Mucosa of descending colon (tissue), 3 donors: ENCODE measurements around the gene FIGN. TPM values are rescaled to one million over a fixed set of nuclear protein-coding genes. Genes with fewer than 3 reads are reported as not detected.

ENCODE experiments used
- ATAC-seq: fragments of 200-7000 bp; cut with Tn5 transposase; one replicate; pipeline ENCODE4 v1.9.1; 2020; ENCODE audit warnings: mild to moderate bottlenecking, moderate library complexity
- DNase-seq, 3 donors: peaks; one replicate each; pipeline ENCODE4 v3.0.0-alpha.2; 2020
- H3K36me3 ChIP-seq: fragments of 200-600 bp; one replicate; pipeline ENCODE4 v1.8.0; 2021; ENCODE audit warnings: low read depth, mild to moderate bottlenecking
- H3K4me1 ChIP-seq: fragments of 200-600 bp; one replicate; pipeline ENCODE4 v1.8.0; 2021; ENCODE audit warnings: low read depth, mild to moderate bottlenecking
- H3K4me3 ChIP-seq: fragments of 200-600 bp; one replicate; pipeline ENCODE4 v1.8.0; 2021; ENCODE audit warnings: mild to moderate bottlenecking
- H3K9me3 ChIP-seq: fragments of 200-600 bp; one replicate; pipeline ENCODE4 v1.8.0; 2021; ENCODE audit warnings: mild to moderate bottlenecking
- CTCF ChIP-seq: fragments of 200-600 bp; IDR thresholded peaks from one replicate; pipeline ENCODE4 v1.8.0; 2022; ENCODE audit warnings: antibody characterized with exemption, mild to moderate bottlenecking
- intact Hi-C, 2 donors: fragments of 100-400 bp; cut with DNase I in 1 of 2; cut with micrococcal nuclease in 1 of 2; formaldehyde crosslinking; loops; one replicate each; pipeline versions ENCODE4 v1.11.0 to v1.11.1; 2022; cut with DNase I, micrococcal nuclease
- total RNA-seq, 3 donors: library from RNA; stranded (reverse); fragmentation: NEBNext Ultra II Directional in 2 of 3; extraction: Animal tissue kit (Norgen Biotek cat#: 25700) in 2 of 3; gene quantifications; one replicate each; pipeline versions ENCODE4 v1.2.1 to v1.2.4, GENCODE V29; 2021 to 2023
- donor health status: DM: no; HTN: no; CAD: no; lungs with moderate emphysema.
- donor health status: DM: no; HTN: no; CAD: no.
- donor health status: DM: no; HTN: yes; CAD: no.

FIGN gene
- total RNA-seq, 3 donors from 2014 or later, result 0.84 to 4.1 (median 1.4) TPM

GRCh38 chr2:163764566-163764965, 28.8 kb upstream of the FIGN start:
- no peaks in the 10 kb centered on the region for H3K9me3 ChIP-seq
- no peak for DNase-seq
- ATAC-seq, result no peak
- no peak overlapping the region for H3K4me3 ChIP-seq
- TF ChIP-seq CTCF, result no peak
- H3K4me1 ChIP-seq, result no peaks in the 10 kb centered on the region
- intact Hi-C loops, result no loop called here
- no peaks in the 10 kb centered on the region for H3K36me3 ChIP-seq

- no peak for DNase-seq
- Histone ChIP-seq H3K9me3 (no peaks in the 10 kb centered on the region), H3K4me3 (no peak overlapping the region), H3K4me1 (no peaks in the 10 kb centered on the region), H3K36me3 (no peaks in the 10 kb centered on the region)
- TF ChIP-seq CTCF, result no peak
- ATAC-seq, result no peak
- intact Hi-C loops, result no loop called here
Measured at GRCh38 chr2:163759013-163759412, 23.2 kb upstream of the FIGN start.

- no peak overlapping the region for H3K4me3 ChIP-seq
- H3K36me3 ChIP-seq, result no peaks in the 10 kb centered on the region
- intact Hi-C loops, result no loop called here
- H3K4me1 ChIP-seq, result no peaks in the 10 kb centered on the region
- TF ChIP-seq CTCF, result no peak
- no peaks in the 10 kb centered on the region for H3K9me3 ChIP-seq
- DNase-seq (no peak), ATAC-seq (no peak)
Measured at GRCh38 chr2:163757814-163758213, 22.0 kb upstream of the FIGN start.

GRCh38 chr2:163756588-163756987, 20.8 kb upstream of the FIGN start:
- TF ChIP-seq CTCF, result no peak
- intact Hi-C loops, result no loop called here
- DNase-seq (no peak), ATAC-seq (no peak)
- no peaks in the 10 kb centered on the region for H3K4me1 ChIP-seq
- H3K9me3 ChIP-seq, result no peaks in the 10 kb centered on the region
- no peak overlapping the region for H3K4me3 ChIP-seq
- H3K36me3 ChIP-seq, result no peaks in the 10 kb centered on the region

GRCh38 chr2:163755366-163755765, 19.6 kb upstream of the FIGN start:
- DNase-seq, result no peak
- no peak for ATAC-seq
- no peaks in the 10 kb centered on the region for H3K9me3 ChIP-seq
- no peak overlapping the region for H3K4me3 ChIP-seq
- no peak for TF ChIP-seq CTCF
- no peaks in the 10 kb centered on the region for H3K36me3 ChIP-seq
- no peaks in the 10 kb centered on the region for H3K4me1 ChIP-seq
- intact Hi-C loops, result no loop called here

- Histone ChIP-seq H3K9me3 (no peaks in the 10 kb centered on the region), H3K4me3 (no peak overlapping the region), H3K4me1 (no peaks in the 10 kb centered on the region), H3K36me3 (no peaks in the 10 kb centered on the region)
- ATAC-seq (no peak), DNase-seq (no peak)
- intact Hi-C loops, result no loop called here
- no peak for TF ChIP-seq CTCF
Measured at GRCh38 chr2:163753726-163754125, 17.9 kb upstream of the FIGN start.
